Large intestine (tissue), 12 donors: Measurements from ENCODE around the gene TRMT10A. TPM values are rescaled to one million over a fixed set of nuclear protein-coding genes. Genes with fewer than 3 reads are reported as not detected.

Source experiments
- DNase-seq, 2 donors: peaks; one replicate each; pipeline versions ENCODE4 v3.0.0 to v3.0.0-alpha.2; 2013
- H3K27ac ChIP-seq: one replicate; pipeline ENCODE4 v1.5.1; 2013; ENCODE audit warnings: low read length
- H3K27me3 ChIP-seq: 2 replicates; pipeline ENCODE4 v1.6.1; 2013; ENCODE audit warnings: low read length; ENCODE audit not compliant: control insufficient read depth, insufficient read depth
- H3K36me3 ChIP-seq: 2 replicates; pipeline ENCODE4 v1.6.1; 2013; ENCODE audit warnings: low read length; ENCODE audit not compliant: control insufficient read depth, insufficient read depth
- H3K4me1 ChIP-seq: one replicate; pipeline ENCODE4 v1.6.1; 2013; ENCODE audit warnings: low read length; ENCODE audit not compliant: control insufficient read depth, insufficient read depth
- H3K4me3 ChIP-seq: one replicate; pipeline ENCODE4 v1.5.1; 2013; ENCODE audit warnings: low read length
- H3K9me3 ChIP-seq: one replicate; pipeline ENCODE4 v1.6.1; 2013; ENCODE audit warnings: mild to moderate bottlenecking, low read depth, low read length, moderate library complexity; ENCODE audit not compliant: control insufficient read depth
- WGBS: methylation state at CpG from one replicate; pipeline ENCODE4 v1.1.5; 2013; ENCODE audit warnings: low lambda C conversion rate; ENCODE audit not compliant: insufficient coverage; 5-methylcytosine and 5-hydroxymethylcytosine counted together
- long read RNA-seq, 11 donors: transcript quantifications; one replicate each; lab custom pipeline, GENCODE V29; 2026
- polyA plus RNA-seq: library from polyadenylated mRNA; unstranded; fragments of 120-200 nt; gene quantifications from one replicate; pipeline ENCODE4 v1.2.1, GENCODE V29; 2013

The TRMT10A gene
- 9.4 TPM for polyA plus RNA-seq
- long read RNA-seq, donor 1, result 0 reads
- long read RNA-seq, donor 2, partial matches to known transcripts, result 0 of 2 reads
- long read RNA-seq, donor 2, other reads (novel, unspliced or antisense), result 0 of 2 reads
- long read RNA-seq, donor 3, partial matches to known transcripts, result 5 of 10 reads
- long read RNA-seq, donor 3, other reads (novel, unspliced or antisense), result 0 of 10 reads
- long read RNA-seq, donor 4, result 0 reads
- long read RNA-seq, donor 5, result 0 reads
- long read RNA-seq, donor 6, transcript TRMT10A-202 (8 exons, 1,638 nt), result major isoform, 5 of 6 reads
- long read RNA-seq, donor 6, partial matches to known transcripts, result 0 of 6 reads
- long read RNA-seq, donor 6, other reads (novel, unspliced or antisense), result 0 of 6 reads
- long read RNA-seq, donor 7, result 0 reads
- long read RNA-seq, donor 8, partial matches to known transcripts, result 0 of 2 reads
- long read RNA-seq, donor 8, other reads (novel, unspliced or antisense), result 0 of 2 reads
- long read RNA-seq, donor 9, partial matches to known transcripts, result 391 of 393 reads
- long read RNA-seq, donor 9, other reads (novel, unspliced or antisense), result 0 of 393 reads
- long read RNA-seq, donor 10, partial matches to known transcripts, result 390 of 561 reads
- long read RNA-seq, donor 10, other reads (novel, unspliced or antisense), result 169 of 561 reads
- long read RNA-seq, donor 11, result 0 reads

GRCh38 chr4:99563310-99564186, at the start of gene TRMT10A:
Gene TRMT10A (minus strand): TSS chr4:99564039. CDS start chr4:99559338, 4,701 bp downstream.
- WGBS, result no CpG with 5 or more reads among the region's 48 CpGs
- no peaks in the 10 kb centered on the region for H3K4me1 ChIP-seq
- H3K36me3 ChIP-seq, result no peaks in the 10 kb centered on the region
- peak; percentile 98 to 100 for DNase-seq
- H3K27me3 ChIP-seq, result no peaks in the 10 kb centered on the region
- no peaks in the 10 kb centered on the region for H3K9me3 ChIP-seq
- peak within 1 kb of the TSS; percentile 77 for H3K4me3 ChIP-seq
- H3K27ac ChIP-seq, result peak within 1 kb of the TSS; percentile 97

GRCh38 chr4:99612704-99613103, 48.9 kb upstream of the TRMT10A start:
- H3K4me3 ChIP-seq, result no peak overlapping the region
- no CpG with 5 or more reads among the region's 5 CpGs for WGBS

GRCh38 chr4:99612281-99612680, 48.4 kb upstream of the TRMT10A start:
- no peak for DNase-seq
- H3K27ac ChIP-seq, result no peak overlapping the region
- H3K4me3 ChIP-seq, result no peak overlapping the region
- WGBS, result no CpG with 5 or more reads among the region's 3 CpGs
- H3K4me1 ChIP-seq, result no peaks in the 10 kb centered on the region
- H3K9me3 ChIP-seq, result no peaks in the 10 kb centered on the region
- H3K27me3 ChIP-seq, result no peaks in the 10 kb centered on the region
- peaks cover 63% of the 10 kb centered on the region for H3K36me3 ChIP-seq

More at GRCh38 chr4:99612704-99613103, 48.9 kb upstream of the TRMT10A start:
- no peak for DNase-seq
- no peaks in the 10 kb centered on the region for H3K9me3 ChIP-seq
- no peaks in the 10 kb centered on the region for H3K4me1 ChIP-seq
- H3K27me3 ChIP-seq, result no peaks in the 10 kb centered on the region
- peaks cover 62% of the 10 kb centered on the region for H3K36me3 ChIP-seq
- no peak overlapping the region for H3K27ac ChIP-seq

GRCh38 chr4:99610605-99611175, 46.9 kb upstream of the TRMT10A start:
- no peak for DNase-seq
- H3K36me3 ChIP-seq, result peaks cover 61% of the 10 kb centered on the region
- H3K27me3 ChIP-seq, result no peaks in the 10 kb centered on the region
- no peak overlapping the region for H3K27ac ChIP-seq
- WGBS, result 100% methylated on average over 1 of the region's 5 CpGs
- H3K9me3 ChIP-seq, result no peaks in the 10 kb centered on the region
- no peaks in the 10 kb centered on the region for H3K4me1 ChIP-seq
- no peak overlapping the region for H3K4me3 ChIP-seq

- Histone ChIP-seq H3K4me1 (no peaks in the 10 kb centered on the region), H3K9me3 (no peaks in the 10 kb centered on the region), H3K4me3 (no peak overlapping the region), H3K27ac (no peak overlapping the region), H3K36me3 (peaks cover 63% of the 10 kb centered on the region), H3K27me3 (no peaks in the 10 kb centered on the region)
- DNase-seq, result no peak
- 100% methylated on average over 1 of the region's 5 CpGs for WGBS
Measured at GRCh38 chr4:99608417-99608816, 44.6 kb upstream of the TRMT10A start.

- Histone ChIP-seq H3K4me1 (no peaks in the 10 kb centered on the region), H3K27ac (no peak overlapping the region), H3K4me3 (no peak overlapping the region), H3K9me3 (no peaks in the 10 kb centered on the region), H3K36me3 (peaks cover 62% of the 10 kb centered on the region), H3K27me3 (no peaks in the 10 kb centered on the region)
- DNase-seq, result no peak
- 100% methylated on average over 2 of the region's 2 CpGs for WGBS
Measured at GRCh38 chr4:99606716-99607115, 42.9 kb upstream of the TRMT10A start.

- Histone ChIP-seq H3K9me3 (no peaks in the 10 kb centered on the region), H3K4me3 (no peak overlapping the region), H3K27me3 (no peaks in the 10 kb centered on the region), H3K36me3 (peaks cover 44% of the 10 kb centered on the region), H3K27ac (peak overlapping the region; percentile 14), H3K4me1 (peaks cover 7% of the 10 kb centered on the region)
- no peak for DNase-seq
- no CpG with 5 or more reads among the region's 2 CpGs for WGBS
Measured at GRCh38 chr4:99594818-99595217, 31.0 kb upstream of the TRMT10A start.

GRCh38 chr4:99593781-99594641, 30.2 kb upstream of the TRMT10A start:
- 72% methylated on average over 2 of the region's 4 CpGs for WGBS
- Histone ChIP-seq H3K4me1 (peaks cover 7% of the 10 kb centered on the region), H3K27ac (no peak overlapping the region), H3K36me3 (peaks cover 52% of the 10 kb centered on the region), H3K4me3 (no peak overlapping the region), H3K9me3 (no peaks in the 10 kb centered on the region), H3K27me3 (no peaks in the 10 kb centered on the region)
- DNase-seq, result no peak

GRCh38 chr4:99591757-99592156, 27.9 kb upstream of the TRMT10A start:
- peaks cover 22% of the 10 kb centered on the region for H3K4me1 ChIP-seq
- H3K27me3 ChIP-seq, result no peaks in the 10 kb centered on the region
- H3K4me3 ChIP-seq, result no peak overlapping the region
- no peaks in the 10 kb centered on the region for H3K9me3 ChIP-seq
- no peak for DNase-seq
- WGBS, result 100% methylated on average over 1 of the region's 3 CpGs
- H3K36me3 ChIP-seq, result peaks cover 45% of the 10 kb centered on the region
- H3K27ac ChIP-seq, result no peak overlapping the region
